Activated naive CD8-positive, alpha-beta T cell treated with anti-CD3 and anti-CD28 coated beads, Interleukin-2, amount 50 U/mL, for 24 hours (primary cell): ENCODE results near the gene TFRC.
"Not testable (repeated sequence)": the region's sequence is repeated elsewhere in the genome, so short reads cannot be mapped to it uniquely, and the experiment has no call there.

Experiments used
- ATAC-seq: fragments of 150-1000 bp; cut with Tn5 transposase; one replicate; pipeline ENCODE4 v1.10.0; 2021
- DNase-seq: peaks from one replicate; pipeline ENCODE4 v3.0.0; 2021
- H3K27ac Mint-ChIP-seq: one replicate; pipeline ENCODE4 v1.8.0; 2021; ENCODE audit warnings: mild to moderate bottlenecking, mixed read lengths
- H3K27me3 Mint-ChIP-seq: one replicate; pipeline ENCODE4 v1.8.0; 2021; ENCODE audit warnings: mixed read lengths
- H3K36me3 Mint-ChIP-seq: one replicate; pipeline ENCODE4 v1.8.0; 2021; ENCODE audit warnings: low read depth, mixed read lengths
- H3K4me1 Mint-ChIP-seq: one replicate; pipeline ENCODE4 v1.8.0; 2021; ENCODE audit warnings: mixed read lengths
- H3K4me3 Mint-ChIP-seq: one replicate; pipeline ENCODE4 v1.8.0; 2021; ENCODE audit warnings: mild to moderate bottlenecking, moderate library complexity, mixed read lengths
- H3K9me3 Mint-ChIP-seq: one replicate; pipeline ENCODE4 v1.8.0; 2021; ENCODE audit warnings: mixed read lengths

The TFRC gene

GRCh38 chr3:196067439-196067838 lies 14.5 kb downstream of the TFRC start:
- no peak for DNase-seq
- H3K4me3 Mint-ChIP-seq, result no peak overlapping the region
- H3K27ac Mint-ChIP-seq, result no peak overlapping the region
- ATAC-seq, result no peak
- H3K27me3 Mint-ChIP-seq, result no peaks in the 10 kb centered on the region
- H3K4me1 Mint-ChIP-seq, result peaks cover 8% of the 10 kb centered on the region
- peaks cover 88% of the 10 kb centered on the region for H3K36me3 Mint-ChIP-seq
- H3K9me3 Mint-ChIP-seq, result no peaks in the 10 kb centered on the region

- DNase-seq, result no peak
- peaks cover 6% of the 10 kb centered on the region for H3K4me1 Mint-ChIP-seq
- no peaks in the 10 kb centered on the region for H3K9me3 Mint-ChIP-seq
- peak overlapping the region; percentile 50 for H3K27ac Mint-ChIP-seq
- H3K36me3 Mint-ChIP-seq, result peaks cover 84% of the 10 kb centered on the region
- no peaks in the 10 kb centered on the region for H3K27me3 Mint-ChIP-seq
- no peak for ATAC-seq
- no peak overlapping the region for H3K4me3 Mint-ChIP-seq
Observed at GRCh38 chr3:196063971-196064370, 17.9 kb downstream of the TFRC start.

- no peaks in the 10 kb centered on the region for H3K9me3 Mint-ChIP-seq
- ATAC-seq (no peak), DNase-seq (no peak)
- H3K36me3 Mint-ChIP-seq, result peaks cover 85% of the 10 kb centered on the region
- H3K27me3 Mint-ChIP-seq, result no peaks in the 10 kb centered on the region
- H3K4me1 Mint-ChIP-seq, result peaks cover 6% of the 10 kb centered on the region
- H3K4me3 Mint-ChIP-seq, result no peak overlapping the region
- peak overlapping the region; percentile 50 for H3K27ac Mint-ChIP-seq
Observed at GRCh38 chr3:196063456-196063855, 18.4 kb downstream of the TFRC start.

GRCh38 chr3:196063049-196063448 lies 18.8 kb downstream of the TFRC start:
- peaks cover 86% of the 10 kb centered on the region for H3K36me3 Mint-ChIP-seq
- H3K27me3 Mint-ChIP-seq, result no peaks in the 10 kb centered on the region
- peak overlapping the region; percentile 50 for H3K27ac Mint-ChIP-seq
- ATAC-seq (no peak), DNase-seq (no peak)
- H3K4me3 Mint-ChIP-seq, result no peak overlapping the region
- H3K9me3 Mint-ChIP-seq, result no peaks in the 10 kb centered on the region
- peaks cover 6% of the 10 kb centered on the region for H3K4me1 Mint-ChIP-seq

GRCh38 chr3:196060834-196061233 lies 21.1 kb downstream of the TFRC start:
- Mint-ChIP-seq H3K4me3 (no peak overlapping the region), H3K27me3 (no peaks in the 10 kb centered on the region), H3K9me3 (no peaks in the 10 kb centered on the region), H3K4me1 (peaks cover 2% of the 10 kb centered on the region), H3K27ac (no peak overlapping the region), H3K36me3 (peaks cover 84% of the 10 kb centered on the region)
- ATAC-seq (no peak), DNase-seq (no peak)

GRCh38 chr3:196057760-196058331 lies 24.0 kb downstream of the TFRC start:
- Mint-ChIP-seq H3K4me1 (no peaks in the 10 kb centered on the region), H3K4me3 (no peak overlapping the region), H3K36me3 (peaks cover 78% of the 10 kb centered on the region), H3K27ac (no peak overlapping the region), H3K9me3 (no peaks in the 10 kb centered on the region), H3K27me3 (no peaks in the 10 kb centered on the region)
- DNase-seq, result no peak
- ATAC-seq, result no peak

- peaks cover 80% of the 10 kb centered on the region for H3K36me3 Mint-ChIP-seq
- not testable (repeated sequence) for H3K27ac Mint-ChIP-seq, DNase-seq, H3K9me3 Mint-ChIP-seq, H3K4me1 Mint-ChIP-seq, ATAC-seq, H3K4me3 Mint-ChIP-seq, H3K27me3 Mint-ChIP-seq
Observed at GRCh38 chr3:196056371-196056770, 25.5 kb downstream of the TFRC start.

GRCh38 chr3:196055683-196056270 lies 26.1 kb downstream of the TFRC start:
- peaks cover 82% of the 10 kb centered on the region for H3K36me3 Mint-ChIP-seq
- DNase-seq (no peak), ATAC-seq (peak; percentile 40)
- H3K9me3 Mint-ChIP-seq, result no peaks in the 10 kb centered on the region
- H3K27ac Mint-ChIP-seq, result peak overlapping the region; percentile 53
- H3K4me3 Mint-ChIP-seq, result no peak overlapping the region
- no peaks in the 10 kb centered on the region for H3K4me1 Mint-ChIP-seq
- H3K27me3 Mint-ChIP-seq, result no peaks in the 10 kb centered on the region

- H3K27ac Mint-ChIP-seq, result peak overlapping the region; percentile 53
- no peak for ATAC-seq
- no peak overlapping the region for H3K4me3 Mint-ChIP-seq
- no peaks in the 10 kb centered on the region for H3K27me3 Mint-ChIP-seq
- H3K4me1 Mint-ChIP-seq, result no peaks in the 10 kb centered on the region
- peaks cover 84% of the 10 kb centered on the region for H3K36me3 Mint-ChIP-seq
- H3K9me3 Mint-ChIP-seq, result no peaks in the 10 kb centered on the region
- DNase-seq, result no peak
Observed at GRCh38 chr3:196055240-196055639, 26.6 kb downstream of the TFRC start.

- Mint-ChIP-seq H3K27ac (no peak overlapping the region), H3K4me1 (peaks cover 5% of the 10 kb centered on the region), H3K36me3 (peaks cover 84% of the 10 kb centered on the region), H3K4me3 (no peak overlapping the region), H3K27me3 (no peaks in the 10 kb centered on the region), H3K9me3 (no peaks in the 10 kb centered on the region)
- ATAC-seq (no peak), DNase-seq (no peak)
Observed at GRCh38 chr3:196054661-196055060, 27.2 kb downstream of the TFRC start.

GRCh38 chr3:196053487-196053886 lies 28.4 kb downstream of the TFRC start:
- ATAC-seq (no peak), DNase-seq (no peak)
- Mint-ChIP-seq H3K27me3 (no peaks in the 10 kb centered on the region), H3K36me3 (peaks cover 87% of the 10 kb centered on the region), H3K9me3 (no peaks in the 10 kb centered on the region), H3K4me3 (no peak overlapping the region), H3K4me1 (peaks cover 8% of the 10 kb centered on the region), H3K27ac (peak overlapping the region; percentile 49)

- ATAC-seq, result no peak
Observed at GRCh38 chr3:196051282-196052076, 30.4 kb downstream of the TFRC start.

GRCh38 chr3:196050597-196050996 lies 31.3 kb downstream of the TFRC start:
- peaks cover 62% of the 10 kb centered on the region for H3K36me3 Mint-ChIP-seq
- ATAC-seq (no peak), DNase-seq (no peak)
- no peak overlapping the region for H3K27ac Mint-ChIP-seq
- no peaks in the 10 kb centered on the region for H3K27me3 Mint-ChIP-seq
- no peaks in the 10 kb centered on the region for H3K9me3 Mint-ChIP-seq
- no peak overlapping the region for H3K4me3 Mint-ChIP-seq
- peaks cover 8% of the 10 kb centered on the region for H3K4me1 Mint-ChIP-seq

More at GRCh38 chr3:196051282-196052076, 30.4 kb downstream of the TFRC start:
- no peak overlapping the region for H3K27ac Mint-ChIP-seq
- no peak for DNase-seq
- H3K27me3 Mint-ChIP-seq, result no peaks in the 10 kb centered on the region
- peaks cover 70% of the 10 kb centered on the region for H3K36me3 Mint-ChIP-seq
- H3K4me1 Mint-ChIP-seq, result peaks cover 8% of the 10 kb centered on the region
- no peaks in the 10 kb centered on the region for H3K9me3 Mint-ChIP-seq
- no peak overlapping the region for H3K4me3 Mint-ChIP-seq

- ATAC-seq (peak; percentile 65), DNase-seq (no peak)
- no peaks in the 10 kb centered on the region for H3K9me3 Mint-ChIP-seq
- peak overlapping the region; percentile 46 for H3K27ac Mint-ChIP-seq
- peaks cover 8% of the 10 kb centered on the region for H3K4me1 Mint-ChIP-seq
- H3K36me3 Mint-ChIP-seq, result peaks cover 53% of the 10 kb centered on the region
- no peaks in the 10 kb centered on the region for H3K27me3 Mint-ChIP-seq
- no peak overlapping the region for H3K4me3 Mint-ChIP-seq
Observed at GRCh38 chr3:196049653-196050052, 32.2 kb downstream of the TFRC start.
